ENCODE measurements around the gene ANKS1B.
"Not testable (repeated sequence)": the region's sequence is repeated elsewhere in the genome, so short reads cannot be mapped to it uniquely, and the experiment has no call there.

The ANKS1B gene

GRCh38 chr12:99984271-99985128 lies at the start of gene ANKS1B:
Gene ANKS1B (minus strand): TSS chr12:99984936. CDS start chr12:99984237, 699 bp downstream.
- no peak for DNase-seq

- no peak for DNase-seq
Observed at GRCh38 chr12:100031836-100032235, 47.1 kb upstream of the ANKS1B start.

GRCh38 chr12:100027671-100028070 lies 42.9 kb upstream of the ANKS1B start:
- DNase-seq: no peak

GRCh38 chr12:100026241-100026640 lies 41.5 kb upstream of the ANKS1B start:
- DNase-seq: no peak

DNA sequence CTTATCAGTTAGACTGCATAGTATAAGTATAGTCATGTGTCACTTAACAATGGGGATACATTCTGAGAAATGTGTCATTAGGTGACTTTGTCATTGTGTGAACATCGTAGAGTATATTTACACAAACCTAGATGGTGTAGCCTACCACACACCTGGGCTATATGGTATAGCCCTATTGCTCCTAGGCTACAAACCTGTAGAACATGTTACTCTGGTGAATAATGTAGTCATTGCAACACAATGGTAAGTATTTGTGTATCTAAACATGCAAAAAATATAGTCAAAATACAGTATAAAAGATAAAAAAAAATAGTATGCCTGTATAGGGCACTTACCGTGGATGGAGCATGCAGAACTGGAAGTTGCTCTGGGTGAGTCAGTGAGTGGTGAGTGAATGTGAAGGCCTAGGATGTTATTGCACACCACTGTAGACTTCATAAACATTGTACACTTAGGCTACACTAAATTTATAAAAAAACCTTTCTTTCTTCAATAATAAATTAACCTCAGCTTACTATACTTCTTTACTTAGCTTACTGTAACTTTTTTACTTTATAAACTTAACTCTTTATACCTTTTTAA lies 40.3 kb upstream of the ANKS1B start:
- no peak for DNase-seq

- no peak for DNase-seq
Observed at GRCh38 chr12:100020370-100020769, 35.6 kb upstream of the ANKS1B start.

DNA sequence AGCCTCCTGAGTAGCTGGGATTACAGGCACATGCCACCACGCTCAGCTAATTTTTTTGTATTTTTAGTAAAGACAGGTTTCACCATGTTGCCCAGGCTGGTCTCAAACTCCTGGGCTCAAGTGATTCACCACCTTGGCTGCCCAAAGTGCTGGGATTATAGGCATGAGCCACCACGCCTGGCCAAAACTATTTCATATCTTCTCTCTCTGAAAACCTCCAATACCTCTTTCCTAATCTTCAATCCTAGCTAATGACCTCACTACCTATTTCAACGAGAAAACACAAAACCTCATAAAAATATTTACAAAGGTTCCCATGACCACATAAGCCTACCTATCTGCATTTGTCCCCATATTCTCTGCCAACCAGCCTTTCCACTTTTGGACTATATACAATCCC lies 32.3 kb upstream of the ANKS1B start:
- DNase-seq: no peak

DNA sequence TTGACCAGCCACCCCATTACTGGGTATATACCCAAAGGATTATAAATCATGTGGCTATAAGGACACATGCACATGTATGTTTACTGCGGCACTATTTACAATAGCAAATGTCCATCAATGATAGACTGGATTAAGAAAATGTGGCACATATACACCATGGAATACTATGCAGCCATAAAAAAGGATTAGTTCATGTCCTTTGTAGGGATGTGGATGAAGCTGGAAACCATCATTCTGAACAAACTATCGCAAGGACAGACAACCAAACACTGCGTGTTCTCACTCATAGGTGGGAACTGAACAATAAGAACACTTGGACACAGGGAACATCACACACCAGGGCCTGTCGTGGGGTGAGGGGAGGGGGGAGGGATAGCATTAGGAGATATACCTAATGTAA lies 31.6 kb upstream of the ANKS1B start:
- DNase-seq: not testable (repeated sequence)

GRCh38 chr12:100005846-100006245 lies 21.1 kb upstream of the ANKS1B start:
- not testable (repeated sequence) for DNase-seq

DNA sequence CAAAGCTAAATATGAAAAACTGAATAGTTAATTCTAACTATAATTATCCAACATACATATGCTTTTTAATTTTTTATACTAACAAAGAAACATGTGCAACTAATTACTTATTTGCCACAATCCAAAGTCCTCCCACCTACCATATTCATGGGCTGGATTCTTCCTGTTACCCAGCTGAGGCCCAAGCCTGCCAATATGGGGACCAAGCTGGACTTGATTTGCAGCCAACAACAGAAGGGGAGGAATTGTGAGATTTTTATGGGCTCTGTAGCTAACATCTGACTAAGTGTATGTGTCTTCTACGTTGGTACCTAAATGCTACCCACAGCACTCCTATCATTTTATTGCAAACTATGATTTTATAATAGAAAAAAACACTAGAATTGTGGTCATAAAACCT lies 13.1 kb upstream of the ANKS1B start:
- DNase-seq: no peak

GRCh38 chr12:99996095-99996494 lies 11.4 kb upstream of the ANKS1B start:
- DNase-seq: no peak

GRCh38 chr12:99985631-99986030 lies 895 bp upstream of the ANKS1B start:
- DNase-seq: no peak

DNA sequence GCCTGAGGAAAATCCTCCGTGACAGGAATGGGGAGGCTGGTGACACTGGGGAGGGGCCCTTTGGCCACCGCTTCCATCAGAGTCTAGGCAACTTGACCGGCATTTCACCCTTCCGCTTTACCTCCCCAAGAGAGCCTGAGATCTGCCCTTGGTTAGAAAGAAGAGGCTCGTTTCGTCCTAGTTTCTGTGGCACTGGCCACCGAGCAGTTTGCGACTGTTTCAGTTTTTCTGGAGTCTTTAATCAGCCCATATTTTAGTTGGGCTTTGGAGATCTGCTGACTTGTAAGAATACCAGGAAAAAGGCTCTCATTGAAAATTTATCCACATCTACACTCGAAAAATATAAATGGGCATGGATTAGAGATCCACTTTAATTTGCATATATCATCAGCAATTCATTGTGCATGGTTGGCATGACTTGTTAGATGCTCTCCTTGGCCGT lies 414 bp upstream of the ANKS1B start:
- DNase-seq: no peak

- no peak for DNase-seq
Observed at GRCh38 chr12:99983456-99984258, 1.1 kb downstream of the ANKS1B start.

DNA sequence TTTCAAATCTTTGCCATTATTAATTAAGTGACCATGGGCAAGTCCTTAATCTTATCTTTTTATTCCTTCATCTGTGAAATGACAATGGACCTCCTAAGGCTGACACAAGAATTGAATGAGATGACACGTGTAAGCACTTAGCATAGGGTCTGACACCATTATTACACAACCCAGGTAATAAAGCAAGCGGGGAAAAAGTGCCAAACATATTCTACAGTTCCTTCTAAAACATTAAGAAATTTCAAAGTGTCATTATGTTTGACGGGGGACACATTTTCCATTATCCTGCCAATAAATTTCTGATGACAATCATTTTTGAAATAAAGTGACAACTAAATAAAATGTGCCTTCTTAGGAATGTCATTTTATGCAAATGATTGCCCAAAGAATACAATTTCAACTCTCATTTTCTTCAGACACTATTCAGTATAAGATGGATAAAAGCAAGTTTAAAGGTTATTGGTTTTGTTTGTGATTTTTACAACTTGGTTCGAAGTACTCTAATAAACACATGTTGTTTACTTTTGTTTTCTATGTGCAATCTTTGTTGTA lies 3.0 kb downstream of the ANKS1B start:
- DNase-seq: no peak

DNA sequence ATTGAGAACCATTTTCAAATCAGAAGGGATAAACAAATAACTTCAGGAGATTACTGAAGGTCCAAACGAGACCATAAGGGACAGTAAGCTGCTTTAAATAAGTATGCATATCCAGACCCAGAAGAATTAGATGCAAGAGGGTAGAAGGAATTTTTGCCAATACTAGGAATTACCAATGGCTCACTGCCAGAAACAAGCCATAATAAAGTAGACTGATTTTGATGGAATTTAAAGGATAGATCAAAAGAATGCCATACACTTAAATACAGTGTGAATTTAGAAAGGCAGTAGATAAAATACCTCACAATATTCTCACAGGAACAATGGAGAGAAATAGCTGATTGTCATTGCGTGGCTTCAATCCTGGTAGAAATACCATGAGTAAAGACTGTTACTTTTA lies 5.3 kb downstream of the ANKS1B start:
- DNase-seq: no peak

GRCh38 chr12:99978152-99978551 lies 6.6 kb downstream of the ANKS1B start:
- DNase-seq: no peak

GRCh38 chr12:99977550-99977949 lies 7.2 kb downstream of the ANKS1B start:
- no peak for DNase-seq

GRCh38 chr12:99976762-99977161 lies 8.0 kb downstream of the ANKS1B start:
- no peak for DNase-seq

DNA sequence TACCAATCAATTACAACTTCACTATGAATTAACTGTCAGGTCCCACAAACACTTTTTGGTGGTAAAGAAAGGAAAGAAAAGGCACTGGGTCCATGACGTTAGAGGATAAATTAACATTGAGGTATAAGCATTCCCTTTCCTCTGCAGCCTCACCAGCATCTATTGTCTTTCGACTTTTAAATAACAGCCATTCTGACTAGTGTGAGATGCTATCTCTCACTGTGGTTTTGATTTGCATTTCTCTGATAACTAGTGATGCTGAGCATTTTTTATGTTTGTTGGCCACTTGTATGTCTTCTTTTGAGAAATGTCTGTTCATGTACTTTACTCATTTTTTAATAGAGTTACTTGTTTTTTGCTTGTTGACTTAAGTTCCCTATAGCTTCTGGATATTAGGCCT lies 9.4 kb downstream of the ANKS1B start:
- DNase-seq: no peak

DNA sequence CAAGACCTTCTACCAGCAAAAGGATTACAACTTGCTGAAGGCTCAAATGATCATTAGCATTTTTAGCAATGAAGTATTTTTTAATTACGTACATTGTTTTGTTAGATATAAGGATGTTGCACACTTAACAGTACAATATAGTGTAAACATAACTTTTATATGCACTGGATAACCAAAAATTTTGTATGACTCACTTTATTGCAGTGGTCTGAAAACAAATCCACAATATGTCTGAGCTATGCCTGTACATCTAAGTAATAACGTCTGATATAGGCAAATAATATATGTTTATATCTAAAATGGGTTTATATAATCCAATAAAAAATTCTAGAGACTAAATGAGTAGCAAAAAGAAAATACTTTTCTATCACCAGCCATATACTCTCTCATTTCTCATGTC lies 10.6 kb downstream of the ANKS1B start:
- DNase-seq: no peak

DNA sequence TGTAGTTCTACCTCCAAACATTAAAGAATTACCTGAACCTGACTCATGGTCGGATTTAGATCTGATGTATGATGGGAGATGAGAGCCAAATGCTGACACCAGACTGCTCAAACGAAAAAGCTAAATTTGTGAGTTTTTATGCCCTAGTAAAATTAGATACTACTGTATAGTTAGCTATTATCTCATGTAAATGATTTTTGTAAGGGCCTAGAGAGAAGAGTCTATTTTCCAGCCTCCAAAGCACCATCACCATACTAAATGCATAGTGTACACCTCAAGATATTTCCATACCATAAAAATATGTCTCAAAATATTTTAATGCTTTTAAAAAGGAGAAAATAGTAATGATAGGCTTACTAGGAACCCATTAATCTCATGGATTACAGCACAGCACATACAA lies 18.3 kb downstream of the ANKS1B start:
- DNase-seq: no peak

GRCh38 chr12:99960311-99960710 lies 24.4 kb downstream of the ANKS1B start:
- no peak for DNase-seq
